HG02973 (cell line): Measurements from ENCODE around the gene NFIB.

Source experiments
- ATAC-seq: cut with Tn5 transposase; IDR thresholded peaks from one replicate; pipeline ENCODE4 v1.9.1; 2021; ENCODE audit warnings: moderate library complexity; ENCODE audit not compliant: unreplicated experiment

Gene NFIB

DNA sequence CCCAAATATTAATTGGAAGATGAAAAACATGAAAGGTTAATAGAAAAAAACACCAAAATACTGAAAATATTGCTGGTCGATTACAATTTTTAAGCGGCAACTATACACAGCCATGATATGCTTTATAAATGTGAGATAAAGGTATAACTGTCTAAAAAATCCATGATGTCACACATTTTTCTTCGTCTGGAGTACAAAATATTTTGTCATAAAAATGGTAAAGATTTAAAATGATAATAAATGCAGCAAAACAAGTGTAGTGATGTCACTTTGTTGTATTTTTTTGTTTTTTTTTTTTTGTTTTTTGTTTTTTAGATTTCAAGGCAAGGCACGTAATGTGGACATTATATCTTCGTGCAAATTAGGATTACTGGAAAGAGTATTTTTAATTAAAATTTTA, 227.4 kb downstream of the NFIB start:
- no peak for ATAC-seq

DNA sequence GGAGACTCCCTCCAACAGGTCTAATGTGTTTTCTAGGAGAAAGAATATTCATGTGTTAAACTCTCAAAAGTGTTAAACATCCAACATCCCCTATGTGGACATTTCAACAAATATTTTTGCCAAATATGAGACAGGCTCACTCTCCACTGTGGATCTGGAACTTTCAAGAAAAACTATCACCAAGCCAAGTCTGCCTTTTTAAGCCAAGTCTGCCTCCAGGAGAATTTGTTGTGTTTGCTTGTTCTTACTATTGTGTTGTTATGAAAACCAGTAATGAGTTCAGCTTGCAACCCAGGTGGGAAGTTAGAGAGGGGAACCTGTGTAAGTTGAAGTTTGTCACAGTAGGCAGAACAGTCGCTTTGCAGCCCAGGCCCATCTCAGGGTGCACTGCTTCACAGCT, 228.1 kb downstream of the NFIB start:
- no peak for ATAC-seq

GRCh38 chr9:14084867-14085266, 229.1 kb downstream of the NFIB start:
- no peak for ATAC-seq

DNA sequence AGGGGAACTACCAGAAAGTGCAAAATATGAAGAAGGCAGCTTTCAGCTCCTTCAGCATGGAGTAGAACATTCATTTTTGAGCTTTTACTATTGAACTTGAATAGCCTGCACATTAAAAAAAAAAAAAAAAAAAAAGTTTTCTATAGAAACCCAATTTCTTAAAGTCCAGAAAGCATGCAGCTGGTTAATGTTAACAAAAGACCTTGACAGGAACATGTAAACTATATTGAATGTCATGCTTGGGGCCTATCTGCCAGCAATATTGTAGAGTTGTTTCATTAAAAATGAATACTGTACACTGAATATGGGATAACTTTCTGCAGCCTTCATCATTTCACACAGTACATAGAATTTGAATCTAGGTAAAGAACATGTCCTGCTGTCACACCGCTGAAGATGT, 230.6 kb downstream of the NFIB start:
- ATAC-seq = no peak

- no peak for ATAC-seq
Measured at GRCh38 chr9:14082732-14083131, 231.2 kb downstream of the NFIB start.

DNA sequence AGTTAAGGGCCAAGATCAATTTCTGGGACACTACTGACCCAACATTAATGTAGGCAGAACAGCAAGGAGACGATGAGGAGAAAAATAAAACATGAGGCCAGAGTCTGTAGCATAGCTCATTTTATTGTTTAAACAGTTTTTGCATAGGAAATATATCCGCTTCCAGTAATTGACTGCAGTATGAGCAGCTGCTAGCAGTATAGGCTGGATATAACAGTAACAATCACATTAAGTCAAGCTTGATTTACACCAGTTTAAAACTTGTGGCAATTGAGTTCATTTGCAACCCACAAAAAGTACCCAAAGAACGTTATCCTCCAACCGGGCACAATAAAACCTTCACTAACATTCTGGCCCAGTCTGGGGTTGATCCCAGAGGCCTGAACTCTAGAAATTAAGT, 232.2 kb downstream of the NFIB start:
- ATAC-seq = no peak

DNA sequence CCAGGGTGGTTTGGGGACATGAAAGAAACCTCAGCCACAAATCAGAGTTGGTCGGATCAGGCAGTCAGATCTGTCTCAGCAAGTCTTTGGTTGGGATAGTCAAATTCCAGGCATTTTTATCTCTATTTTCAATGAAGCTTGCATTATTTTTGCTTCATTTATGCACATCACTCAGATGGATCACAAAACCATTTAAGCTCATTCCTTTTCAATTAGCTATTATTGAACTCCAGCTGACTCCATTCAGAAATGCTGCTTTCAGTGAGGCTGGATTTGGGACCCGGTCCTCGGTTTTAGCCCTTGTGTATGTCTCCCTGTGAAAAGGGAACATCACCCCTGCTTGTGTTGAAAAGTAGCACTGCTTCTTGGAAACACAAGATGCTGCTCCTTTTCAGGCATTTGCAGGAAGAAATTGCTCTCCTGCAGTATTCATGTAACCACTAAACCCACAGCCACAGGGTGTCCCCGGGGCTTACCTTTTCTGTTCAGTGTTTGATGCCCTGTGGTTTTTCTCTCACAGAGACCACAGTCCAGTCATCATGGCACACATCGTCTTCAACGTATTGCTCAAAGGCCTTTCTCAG, 232.9 kb downstream of the NFIB start:
- no peak for ATAC-seq

GRCh38 chr9:14079440-14079839, 234.5 kb downstream of the NFIB start:
- no peak for ATAC-seq

- ATAC-seq = no peak
Measured at GRCh38 chr9:14077672-14078071, 236.3 kb downstream of the NFIB start.

DNA sequence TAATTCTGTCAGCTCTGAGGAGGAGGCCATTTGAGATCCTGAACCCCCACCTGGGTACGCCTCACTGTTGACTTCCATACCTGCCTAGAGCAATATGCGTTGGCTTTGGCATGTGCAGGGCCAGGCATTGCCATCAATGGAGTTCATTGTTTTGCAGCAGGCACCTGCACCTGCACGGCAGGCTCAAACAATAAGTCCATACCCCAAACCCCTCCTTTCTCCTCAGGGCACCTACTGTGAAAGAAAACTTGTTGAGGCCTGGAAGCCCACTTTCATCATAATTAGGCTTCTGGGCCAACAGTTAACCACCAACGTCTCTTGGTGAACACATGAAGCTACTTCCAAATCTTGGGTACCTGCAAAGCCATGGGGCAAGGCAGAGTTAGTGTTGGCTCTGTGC, 238.7 kb downstream of the NFIB start:
- ATAC-seq = no peak

- no peak for ATAC-seq
Measured at GRCh38 chr9:14072850-14073249, 241.1 kb downstream of the NFIB start.

DNA sequence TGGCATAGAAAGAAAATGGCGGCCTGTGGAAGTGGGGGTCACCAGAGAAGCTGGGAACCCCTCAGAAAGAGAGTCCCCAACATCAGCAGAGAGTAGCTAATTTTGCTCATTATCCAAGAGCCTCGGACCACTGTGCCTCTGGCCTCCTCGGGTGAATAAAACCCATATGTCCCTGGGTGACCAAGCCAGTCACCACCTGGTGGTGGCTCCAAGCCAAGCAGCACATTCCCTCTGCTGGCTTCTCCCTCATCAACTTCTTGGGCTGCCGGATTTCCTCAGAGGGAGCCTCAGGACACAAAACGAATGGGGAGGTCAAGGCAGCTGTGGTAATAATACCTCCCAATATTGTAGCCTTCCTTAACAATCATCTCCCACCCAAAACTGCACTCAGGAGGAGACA, 242.5 kb downstream of the NFIB start:
- ATAC-seq = no peak

DNA sequence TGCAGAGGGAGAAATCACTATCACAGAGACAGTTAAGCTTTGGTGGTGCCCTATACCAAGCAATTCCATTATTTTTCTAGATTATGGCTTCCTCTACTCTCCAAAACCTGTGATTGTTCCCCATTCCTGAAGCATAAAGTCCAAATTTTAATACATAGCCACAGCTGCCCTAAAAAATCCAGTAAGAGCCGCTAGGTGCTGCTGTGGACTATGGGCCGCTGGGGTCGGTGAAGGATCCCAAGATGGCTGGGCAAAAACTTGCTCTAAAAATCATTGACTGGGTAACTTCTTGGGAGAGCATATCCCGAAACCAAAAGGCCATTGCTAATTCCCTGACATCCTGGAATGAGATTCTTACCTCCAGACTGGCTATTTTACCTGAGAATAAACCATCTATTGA, 245.3 kb downstream of the NFIB start:
- ATAC-seq = no peak

- ATAC-seq = no peak
Measured at GRCh38 chr9:14066831-14067230, 247.1 kb downstream of the NFIB start.

DNA sequence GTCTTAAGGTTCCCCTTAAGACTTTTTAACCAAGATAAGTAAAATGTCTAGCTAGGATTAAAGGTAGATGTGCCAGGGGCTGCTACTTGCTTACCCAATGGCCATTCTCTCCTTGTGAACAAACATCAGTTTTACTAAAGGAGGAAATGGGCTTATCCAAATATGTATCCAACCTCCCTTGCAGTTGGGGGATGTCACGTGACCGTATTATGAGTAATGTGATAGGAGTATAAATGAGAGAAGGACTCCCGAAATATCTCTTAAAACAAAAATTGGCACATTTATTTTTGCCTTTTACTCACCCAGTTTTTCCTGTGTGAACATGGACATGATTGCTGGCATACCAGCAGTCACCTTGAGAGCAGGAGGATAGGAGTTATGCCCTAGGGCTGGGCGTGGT, 247.9 kb downstream of the NFIB start:
- ATAC-seq = no peak

DNA sequence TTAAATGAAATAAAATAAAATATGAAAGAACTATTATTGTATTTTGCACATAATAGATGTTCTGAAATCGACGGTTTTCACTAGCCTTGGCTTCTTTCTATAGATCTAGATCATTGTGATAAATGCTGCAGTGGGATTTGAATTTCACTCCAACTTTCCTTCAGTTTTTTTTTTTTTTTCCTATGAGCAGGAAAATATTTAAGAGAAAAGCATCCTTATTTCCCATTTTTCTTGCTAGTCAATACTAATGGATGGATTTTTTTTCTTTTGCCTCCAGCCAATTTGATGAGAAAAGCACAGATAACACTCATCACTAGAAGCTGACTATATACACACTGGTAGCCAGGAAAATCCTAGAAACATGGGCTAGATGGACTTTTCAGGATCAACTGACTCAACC, 249.0 kb downstream of the NFIB start:
- ATAC-seq = no peak

DNA sequence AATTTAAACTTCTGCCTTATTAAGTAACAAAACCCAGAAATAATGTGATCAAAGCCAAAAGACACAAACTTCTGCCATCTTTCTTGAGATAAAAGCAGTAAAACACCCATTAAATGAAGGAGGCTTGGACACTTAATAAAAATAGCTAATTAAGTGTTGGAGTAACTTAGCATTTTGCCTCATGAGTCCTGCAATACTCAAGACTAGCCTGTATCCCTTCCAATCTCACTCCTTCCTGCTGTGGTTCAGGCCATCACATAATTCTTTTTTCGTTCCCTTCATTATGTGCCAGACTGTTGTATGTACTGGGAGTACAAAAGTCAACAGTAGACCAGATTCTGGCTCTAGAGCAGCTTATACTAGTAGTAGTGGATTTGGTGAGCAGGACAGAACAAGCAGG, 250.2 kb downstream of the NFIB start:
- ATAC-seq = no peak

GRCh38 chr9:14062586-14063221, 251.2 kb downstream of the NFIB start:
- ATAC-seq = no peak

GRCh38 chr9:14061936-14062585, 251.9 kb downstream of the NFIB start:
- ATAC-seq = no peak

- ATAC-seq = no peak
Measured at GRCh38 chr9:14058325-14058688, 255.6 kb downstream of the NFIB start.

DNA sequence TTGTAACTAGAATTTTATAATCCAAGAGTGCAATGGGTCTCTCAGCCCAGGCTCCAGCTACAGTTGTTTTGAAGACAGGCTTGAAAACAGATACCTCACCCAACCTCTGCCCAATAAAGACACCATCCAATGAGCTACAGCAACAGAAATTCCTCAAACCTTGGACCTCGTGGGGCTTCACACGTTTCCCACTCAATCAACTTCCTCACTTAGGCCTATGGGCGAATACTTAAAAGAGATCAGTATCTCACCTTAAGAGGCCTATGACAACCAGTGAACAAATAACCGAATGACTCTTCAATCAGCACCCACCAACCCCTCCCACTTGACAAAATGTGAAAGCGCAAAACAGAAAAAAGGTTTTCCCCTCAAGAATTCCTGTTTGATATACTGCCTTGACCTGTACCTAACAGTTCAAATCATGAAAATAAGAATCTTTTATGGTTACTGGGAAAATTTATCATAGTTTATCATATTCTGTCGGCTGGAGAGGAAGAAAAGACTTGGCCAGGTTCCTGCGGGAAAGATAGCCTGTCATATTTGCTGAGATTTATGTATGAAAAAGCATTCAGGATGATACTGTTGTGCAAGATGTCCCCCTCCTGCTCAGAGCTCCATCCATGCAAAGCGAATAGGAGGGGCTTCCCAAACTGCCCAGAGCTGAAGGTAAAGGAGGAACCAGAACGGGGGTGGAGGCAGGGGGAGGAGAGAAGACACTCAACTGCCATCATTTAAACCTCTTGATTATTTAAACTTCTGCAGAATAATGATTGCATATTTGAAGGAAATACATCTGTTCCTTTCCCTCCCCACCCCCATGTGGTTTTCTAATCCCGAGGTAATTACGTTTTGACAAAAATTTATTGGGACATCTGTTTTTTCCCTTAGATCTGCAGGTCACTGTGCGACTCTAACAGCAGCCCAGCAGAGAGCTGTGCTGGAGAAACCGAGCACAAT, 256.3 kb downstream of the NFIB start:
- no peak for ATAC-seq
